SK-N-SH (cell line): ENCODE measurements around the gene TNFRSF4. TPM values are rescaled to one million over a fixed set of nuclear protein-coding genes. Genes with fewer than 3 reads are reported as not detected.

ENCODE experiments used
- CTCF ChIA-PET: fragments of 300-600, 350-600 bp; formaldehyde crosslinking; extraction: SDS; loops from one replicate; lab custom pipeline; 2021; lab: Yijun Ruan, JAX
- POLR2A ChIA-PET: fragments of 350-600 bp; sonication (Branson Sonifier 250); formaldehyde crosslinking; extraction: SDS; loops from one replicate; lab custom pipeline; 2020; ENCODE audit warnings: antibody characterized with exemption, inconsistent platforms; lab: Yijun Ruan, JAX
- DNase-seq: peaks from one replicate; pipeline ENCODE4 v3.0.0; 2012
- H2AFZ ChIP-seq: fragments of 200-600 bp; sonication (generic); 2 replicates; pipeline ENCODE4 v1.8.1; 2016; ENCODE audit warnings: antibody characterized with exemption, mild to moderate bottlenecking, low read depth
- H3F3A ChIP-seq: fragments of 200-600 bp; sonication (generic); replicated peaks from 2 replicates; pipeline ENCODE3; 2016; ENCODE audit warnings: antibody characterized with exemption, mild to moderate bottlenecking; ENCODE audit not compliant: insufficient read depth
- H3K27ac ChIP-seq, 2 experiments: fragments of 200-500 bp in 1 of 2; fragments of 200-600 bp in 1 of 2; sonication (Bioruptor generic) in 1 of 2; sonication (generic), shearing (Covaris generic) in 1 of 2; 2 replicates each; pipeline versions ENCODE4 v1.5.1 to v1.6.1; 2014 to 2016; ENCODE audit warnings: low read depth in 2 of 2, inconsistent platforms in 1 of 2, low read length in 1 of 2, mild to moderate bottlenecking in 1 of 2, mixed read lengths in 1 of 2
- H3K27me3 ChIP-seq: fragments of 200-600 bp; sonication (generic), shearing (Covaris generic); 2 replicates; pipeline ENCODE4 v1.6.1; 2016; ENCODE audit warnings: mixed run types; ENCODE audit not compliant: insufficient read depth
- H3K36me3 ChIP-seq, 2 experiments: fragments of 200-500 bp in 1 of 2; fragments of 200-600 bp in 1 of 2; sonication (Bioruptor generic) in 1 of 2; sonication (generic) in 1 of 2; replicated peaks in 1 of 2; 2 replicates each; pipeline versions ENCODE3 to v1.5.1; 2014 to 2016; ENCODE audit warnings: low read length in 1 of 2, mild to moderate bottlenecking in 1 of 2; ENCODE audit not compliant: insufficient read depth in 2 of 2, control insufficient read depth in 1 of 2
- H3K4me1 ChIP-seq, 2 experiments: fragments of 200-500 bp in 1 of 2; fragments of 200-600 bp in 1 of 2; sonication (Bioruptor generic) in 1 of 2; sonication (generic), shearing (Covaris generic) in 1 of 2; 2 replicates each; pipeline versions ENCODE4 v1.5.1 to v1.6.1; 2014 to 2016; ENCODE audit warnings: low read depth in 1 of 2, low read length in 1 of 2, mixed run types in 1 of 2; ENCODE audit not compliant: insufficient read depth in 2 of 2, control insufficient read depth in 1 of 2
- H3K4me2 ChIP-seq: fragments of 200-600 bp; sonication (generic), shearing (Covaris generic); 2 replicates; pipeline ENCODE4 v1.6.1; 2017; ENCODE audit warnings: mixed run types
- H3K4me3 ChIP-seq, 2 experiments: fragments of 200-500 bp in 1 of 2; fragments of 200-600 bp in 1 of 2; sonication (Bioruptor generic) in 1 of 2; sonication (generic), shearing (Covaris generic) in 1 of 2; 2 replicates each; pipeline versions ENCODE4 v1.5.1 to v1.8.1; 2014 to 2016; ENCODE audit warnings: low read depth in 2 of 2, inconsistent platforms in 1 of 2, low read length in 1 of 2, mild to moderate bottlenecking in 1 of 2, mixed read lengths in 1 of 2, moderate library complexity in 1 of 2
- H3K79me2 ChIP-seq: fragments of 200-600 bp; sonication (generic); 2 replicates; pipeline ENCODE4 v1.8.1; 2017; ENCODE audit warnings: mild to moderate bottlenecking; ENCODE audit not compliant: insufficient read depth
- H3K9ac ChIP-seq: fragments of 200-600 bp; sonication (generic); 2 replicates; pipeline ENCODE4 v1.6.1; 2017; ENCODE audit warnings: mixed run types
- H3K9me2 ChIP-seq: fragments of 200-600 bp; sonication (generic); 2 replicates; pipeline ENCODE4 v1.6.1; 2017; ENCODE audit warnings: mixed run types
- H3K9me3 ChIP-seq: fragments of 200-600 bp; sonication (generic); 2 replicates; pipeline ENCODE4 v1.6.1; 2017; ENCODE audit warnings: mixed run types, mild to moderate bottlenecking, moderate library complexity
- H4K20me1 ChIP-seq: fragments of 200-600 bp; sonication (generic); 2 replicates; pipeline ENCODE4 v1.6.1; 2017; ENCODE audit warnings: mild to moderate bottlenecking, mixed run types; ENCODE audit not compliant: insufficient read depth
- CHD2 ChIP-seq: fragments of 150-350 bp; IDR thresholded peaks from 2 replicates; pipeline ENCODE4 v1.6.1; 2018; ENCODE audit warnings: low read length; ENCODE audit not compliant: partially characterized antibody
- EZH2phosphoT487 ChIP-seq: fragments of 200-600 bp; sonication (generic); IDR thresholded peaks from 2 replicates; pipeline ENCODE4 v1.6.1; 2017; ENCODE audit warnings: low read depth, mixed run types, mild to moderate bottlenecking, antibody characterized with exemption, moderate library complexity, borderline replicate concordance
- FOSL2 ChIP-seq: IDR thresholded peaks from 2 replicates; pipeline ENCODE4 v1.4.0; 2012; ENCODE audit warnings: low read depth, mild to moderate bottlenecking, moderate library complexity, borderline replicate concordance
- JUND ChIP-seq: IDR thresholded peaks from 2 replicates; pipeline ENCODE4 v1.4.0; 2012
- MEF2A ChIP-seq: IDR thresholded peaks from 2 replicates; pipeline ENCODE4 v1.4.0; 2012; ENCODE audit warnings: low read depth, borderline replicate concordance
- MXI1 ChIP-seq: IDR thresholded peaks from 2 replicates; pipeline ENCODE4 v1.6.1; 2012; ENCODE audit warnings: mild to moderate bottlenecking, low read depth, low read length, improper control_type of control experiment
- NFIC ChIP-seq: IDR thresholded peaks from 2 replicates; pipeline ENCODE4 v1.4.0; 2012; ENCODE audit warnings: borderline replicate concordance
- NRF1 ChIP-seq: IDR thresholded peaks from 2 replicates; pipeline ENCODE4 v1.6.1; 2012; ENCODE audit warnings: low read depth, mild to moderate bottlenecking, low read length
- RAD21 ChIP-seq: IDR thresholded peaks from 2 replicates; pipeline ENCODE4 v1.6.1; 2012; ENCODE audit warnings: mild to moderate bottlenecking, low read length
- RCOR1 ChIP-seq: fragments of 150-350 bp; IDR thresholded peaks from 2 replicates; pipeline ENCODE4 v1.6.1; 2017; ENCODE audit warnings: antibody characterized with exemption, low read length
- RXRA ChIP-seq: IDR thresholded peaks from 2 replicates; pipeline ENCODE4 v1.4.0; 2012; ENCODE audit warnings: low read depth, mild to moderate bottlenecking, borderline replicate concordance
- SIN3A ChIP-seq: IDR thresholded peaks from 2 replicates; pipeline ENCODE4 v1.6.1; 2012; ENCODE audit warnings: low read depth, mild to moderate bottlenecking, low read length, moderate library complexity, borderline replicate concordance
- SMC3 ChIP-seq: IDR thresholded peaks from 2 replicates; pipeline ENCODE4 v1.6.1; 2012; ENCODE audit warnings: low read depth, low read length, improper control_type of control experiment
- TAF1 ChIP-seq: IDR thresholded peaks from 2 replicates; pipeline ENCODE4 v1.6.1; 2012; ENCODE audit warnings: low read depth, mild to moderate bottlenecking, low read length, moderate library complexity, borderline replicate concordance
- TCF12 ChIP-seq: IDR thresholded peaks from 2 replicates; pipeline ENCODE4 v1.4.0; 2012
- TEAD4 ChIP-seq: IDR thresholded peaks from 2 replicates; pipeline ENCODE4 v1.4.0; 2012; ENCODE audit warnings: mild to moderate bottlenecking, borderline replicate concordance; ENCODE audit not compliant: insufficient read depth
- YY1 ChIP-seq: IDR thresholded peaks from 2 replicates; pipeline ENCODE4 v1.4.0; 2012; ENCODE audit warnings: low read depth, mild to moderate bottlenecking
- WGBS: methylation state at CpG from one replicate; pipeline ENCODE4 v1.1.6; 2017; ENCODE audit warnings: low lambda C conversion rate; 5-methylcytosine and 5-hydroxymethylcytosine counted together
- polyA plus RNA-seq, 3 experiments: library from polyadenylated mRNA; depleted of rRNA; stranded (reverse); fragments of >200 nt; gene quantifications; 2 replicates each; pipeline ENCODE4 v1.2.3, GENCODE V29; 2012
- TF ChIP-seq, protein P1 (sequence below): IDR thresholded peaks from 2 replicates; pipeline ENCODE4 v1.4.0; 2012; ENCODE audit warnings: low read depth, borderline replicate concordance
- TF ChIP-seq, protein P2 (sequence below): fragments of 150-350 bp; IDR thresholded peaks from 2 replicates; pipeline ENCODE4 v1.6.1; 2016; ENCODE audit warnings: mild to moderate bottlenecking, low read depth, low read length
- TF ChIP-seq, protein P3 (sequence below): IDR thresholded peaks from 2 replicates; pipeline ENCODE4 v1.4.0; 2012; ENCODE audit warnings: low read depth
- TF ChIP-seq, protein P4 (sequence below): IDR thresholded peaks from 2 replicates; pipeline ENCODE4 v1.4.0; 2012; ENCODE audit warnings: low read depth, borderline replicate concordance

Gene TNFRSF4
- polyA plus RNA-seq, 1 of the 3 experiments (the other 2 are of a cell fraction) = not detected

DNA sequence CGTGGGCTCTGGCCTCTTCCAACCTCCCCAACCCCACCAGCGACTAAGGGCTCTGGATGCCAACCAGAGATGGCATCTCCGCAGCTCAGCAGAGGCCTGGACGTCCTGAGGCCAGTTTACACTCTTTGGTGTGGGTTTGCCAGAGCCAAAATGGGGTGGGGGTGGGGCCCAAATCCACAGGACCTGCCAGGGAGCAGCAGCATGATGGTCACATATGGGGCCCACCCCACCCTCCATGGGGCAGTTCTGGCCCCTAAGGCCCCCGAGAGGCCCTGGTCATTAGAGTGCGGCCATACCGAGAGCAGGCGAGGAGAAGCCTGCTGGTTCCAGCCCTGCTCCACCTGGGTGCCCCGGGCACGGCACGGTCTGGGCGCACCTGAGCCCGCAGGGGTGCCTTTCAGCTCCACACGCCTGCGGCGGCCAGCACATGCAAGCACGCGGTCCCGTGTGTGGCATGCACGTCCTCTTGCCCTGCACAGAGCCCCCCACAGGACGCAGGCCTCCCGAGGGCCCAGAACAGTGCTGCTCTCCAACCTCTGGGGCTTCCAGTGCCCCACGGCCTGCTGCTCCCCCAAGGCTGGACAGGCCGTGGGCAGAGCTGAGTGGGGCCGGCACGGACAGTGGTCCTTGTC is 27.8 kb upstream of the TNFRSF4 start (continued):
- TF ChIP-seq, protein P1, sequence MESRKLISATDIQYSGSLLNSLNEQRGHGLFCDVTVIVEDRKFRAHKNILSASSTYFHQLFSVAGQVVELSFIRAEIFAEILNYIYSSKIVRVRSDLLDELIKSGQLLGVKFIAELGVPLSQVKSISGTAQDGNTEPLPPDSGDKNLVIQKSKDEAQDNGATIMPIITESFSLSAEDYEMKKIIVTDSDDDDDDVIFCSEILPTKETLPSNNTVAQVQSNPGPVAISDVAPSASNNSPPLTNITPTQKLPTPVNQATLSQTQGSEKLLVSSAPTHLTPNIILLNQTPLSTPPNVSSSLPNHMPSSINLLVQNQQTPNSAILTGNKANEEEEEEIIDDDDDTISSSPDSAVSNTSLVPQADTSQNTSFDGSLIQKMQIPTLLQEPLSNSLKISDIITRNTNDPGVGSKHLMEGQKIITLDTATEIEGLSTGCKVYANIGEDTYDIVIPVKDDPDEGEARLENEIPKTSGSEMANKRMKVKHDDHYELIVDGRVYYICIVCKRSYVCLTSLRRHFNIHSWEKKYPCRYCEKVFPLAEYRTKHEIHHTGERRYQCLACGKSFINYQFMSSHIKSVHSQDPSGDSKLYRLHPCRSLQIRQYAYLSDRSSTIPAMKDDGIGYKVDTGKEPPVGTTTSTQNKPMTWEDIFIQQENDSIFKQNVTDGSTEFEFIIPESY = no peak

DNA sequence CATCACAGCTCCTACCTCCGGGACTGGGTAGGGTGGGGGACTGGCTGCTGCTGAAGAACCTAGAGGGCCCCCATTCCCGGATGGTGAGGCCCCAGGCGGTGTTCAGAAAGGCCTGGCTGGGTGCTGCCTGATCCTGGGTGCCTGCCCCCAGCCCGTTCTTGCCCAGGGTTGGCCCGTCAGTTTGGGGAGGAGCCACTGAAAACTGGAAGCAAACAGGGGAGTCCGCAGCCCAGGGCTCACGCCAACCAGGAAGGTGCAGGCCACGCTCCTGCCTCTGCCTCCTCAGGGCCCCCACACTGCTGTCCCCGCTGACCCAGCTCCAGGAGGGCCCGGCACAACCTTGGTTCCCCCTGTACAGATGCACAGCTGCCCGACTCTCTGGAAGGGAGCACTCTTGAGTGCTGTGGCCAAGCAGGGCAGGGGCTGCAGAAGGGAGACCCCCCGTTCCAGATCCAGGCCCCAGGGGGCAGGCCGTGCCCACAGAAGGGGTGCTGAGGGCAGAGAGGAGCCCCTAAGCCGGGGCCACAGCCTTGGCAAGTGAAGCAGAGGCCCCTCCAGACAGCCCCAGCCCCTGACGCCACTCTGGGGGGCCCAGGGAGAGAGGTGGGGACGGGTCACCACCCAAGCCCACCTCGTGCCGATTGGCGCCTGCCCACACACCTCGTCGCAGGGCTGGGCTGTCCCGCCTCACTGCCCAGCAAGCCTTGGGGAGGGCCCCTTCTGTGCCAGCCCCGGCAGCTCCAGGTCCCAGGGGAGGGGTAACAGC is 27.1 kb upstream of the TNFRSF4 start:
- Histone ChIP-seq H3K27ac (no peak overlapping the region), H3K36me3 (no peaks in the 10 kb centered on the region)
- TF ChIP-seq TCF12 (no peak), RXRA (no peak), NRF1 (no peak), SIN3A (no peak), YY1 (no peak), FOSL2 (no peak)
- TF ChIP-seq, all 33 proteins: peak for 0
- no peaks in the 10 kb centered on the region for H4K20me1 ChIP-seq
- H3K9me2 ChIP-seq = no peaks in the 10 kb centered on the region
- H3K4me2 ChIP-seq = no peak overlapping the region
- DNase-seq = no peak
- H2AFZ ChIP-seq = no peak overlapping the region
- WGBS = 73% methylated on average over 10 of the region's 23 CpGs
- H3K4me3 ChIP-seq = no peak overlapping the region
- no peaks in the 10 kb centered on the region for H3K79me2 ChIP-seq
- H3K4me1 ChIP-seq = peaks cover 0 to 18% of the 10 kb centered on the region in 2 experiments; a peak in 1 of 4 replicates
- ChIA-PET POLR2A (no interaction called here), CTCF (interaction anchor here (2.2 to 5.1 kb wide), 3 partner anchors 10 to 208 kb away, joined by 6 to 43 read pairs (median 12); no protein-coding TSS in a partner anchor)
- no peak overlapping the region for H3K9ac ChIP-seq
- H3K9me3 ChIP-seq = no peaks in the 10 kb centered on the region
- no peaks in the 10 kb centered on the region for H3K27me3 ChIP-seq
- H3F3A ChIP-seq = no peaks in the 10 kb centered on the region

DNA sequence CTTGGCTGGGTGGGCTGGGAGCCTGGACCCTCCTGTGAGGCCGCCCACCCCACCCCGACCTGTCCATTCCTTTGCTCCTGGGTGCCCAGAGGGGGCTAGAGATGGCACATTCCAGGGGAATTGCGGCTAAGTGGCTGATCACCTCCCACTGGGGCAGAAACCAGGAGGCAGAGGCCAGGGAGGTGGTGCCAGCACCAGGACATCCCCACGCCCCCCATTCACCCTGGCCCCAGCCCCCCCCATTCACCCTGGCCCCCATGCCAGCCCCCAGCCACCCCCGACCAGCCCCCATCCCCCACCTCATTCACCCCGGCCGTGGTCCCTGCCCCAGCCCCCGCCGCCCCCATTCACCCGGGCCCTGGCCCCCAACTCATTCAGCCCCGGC is 26.4 kb upstream of the TNFRSF4 start:
- DNase-seq = no peak
- Histone ChIP-seq H3K36me3 (peaks cover 0 to 3% of the 10 kb centered on the region in 2 experiments), H3F3A (no peaks in the 10 kb centered on the region), H3K9me3 (no peaks in the 10 kb centered on the region), H2AFZ (no peak overlapping the region), H3K4me2 (no peak overlapping the region), H3K9me2 (no peaks in the 10 kb centered on the region), H4K20me1 (no peaks in the 10 kb centered on the region), H3K27me3 (no peaks in the 10 kb centered on the region), H3K79me2 (no peaks in the 10 kb centered on the region), H3K4me3 (no peak overlapping the region), H3K9ac (no peak overlapping the region), H3K27ac (no peak overlapping the region), H3K4me1 (peaks cover 0 to 18% of the 10 kb centered on the region in 2 experiments; a peak in 1 of 4 replicates)
- CTCF ChIA-PET = interaction anchor here (2.2 to 5.1 kb wide), 3 partner anchors 10 to 208 kb away, joined by 6 to 43 read pairs (median 12); no protein-coding TSS in a partner anchor
- 61% methylated on average over 9 of the region's 11 CpGs for WGBS
- POLR2A ChIA-PET = no interaction called here
- TF ChIP-seq CHD2 = no peak
- no peak for TF ChIP-seq RCOR1
- no peak for TF ChIP-seq RXRA
- TF ChIP-seq EZH2phosphoT487 = no peak
- no peak for TF ChIP-seq TAF1
- no peak for TF ChIP-seq SMC3
- TF ChIP-seq MEF2A = no peak
- TF ChIP-seq JUND = no peak
- TF ChIP-seq, protein P2, sequence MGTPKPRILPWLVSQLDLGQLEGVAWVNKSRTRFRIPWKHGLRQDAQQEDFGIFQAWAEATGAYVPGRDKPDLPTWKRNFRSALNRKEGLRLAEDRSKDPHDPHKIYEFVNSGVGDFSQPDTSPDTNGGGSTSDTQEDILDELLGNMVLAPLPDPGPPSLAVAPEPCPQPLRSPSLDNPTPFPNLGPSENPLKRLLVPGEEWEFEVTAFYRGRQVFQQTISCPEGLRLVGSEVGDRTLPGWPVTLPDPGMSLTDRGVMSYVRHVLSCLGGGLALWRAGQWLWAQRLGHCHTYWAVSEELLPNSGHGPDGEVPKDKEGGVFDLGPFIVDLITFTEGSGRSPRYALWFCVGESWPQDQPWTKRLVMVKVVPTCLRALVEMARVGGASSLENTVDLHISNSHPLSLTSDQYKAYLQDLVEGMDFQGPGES = no peak
- TF ChIP-seq RAD21 = no peak
- TF ChIP-seq MXI1 = no peak
- no peak for TF ChIP-seq NFIC
- no peak for TF ChIP-seq SIN3A
- TF ChIP-seq, protein P3, sequence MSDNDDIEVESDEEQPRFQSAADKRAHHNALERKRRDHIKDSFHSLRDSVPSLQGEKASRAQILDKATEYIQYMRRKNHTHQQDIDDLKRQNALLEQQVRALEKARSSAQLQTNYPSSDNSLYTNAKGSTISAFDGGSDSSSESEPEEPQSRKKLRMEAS = no peak
- TF ChIP-seq, protein P4, sequence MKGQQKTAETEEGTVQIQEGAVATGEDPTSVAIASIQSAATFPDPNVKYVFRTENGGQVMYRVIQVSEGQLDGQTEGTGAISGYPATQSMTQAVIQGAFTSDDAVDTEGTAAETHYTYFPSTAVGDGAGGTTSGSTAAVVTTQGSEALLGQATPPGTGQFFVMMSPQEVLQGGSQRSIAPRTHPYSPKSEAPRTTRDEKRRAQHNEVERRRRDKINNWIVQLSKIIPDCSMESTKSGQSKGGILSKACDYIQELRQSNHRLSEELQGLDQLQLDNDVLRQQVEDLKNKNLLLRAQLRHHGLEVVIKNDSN = no peak
- no peak for TF ChIP-seq TCF12
- TF ChIP-seq TEAD4 = no peak
